IMR-90 (cell line): ENCODE data around the gene LYPD5. TPM values are rescaled to one million over a fixed set of nuclear protein-coding genes. Genes with fewer than 3 reads are reported as not detected.
"Not testable (repeated sequence)": the region's sequence is repeated elsewhere in the genome, so short reads cannot be mapped to it uniquely, and the experiment has no call there.

Source experiments
- ATAC-seq: fragments of 200-7000 bp; cut with Tn5 transposase; 2 replicates; pipeline ENCODE4 v1.9.1; 2020; ENCODE audit warnings: low read depth, mild to moderate bottlenecking, moderate library complexity
- BruUV-seq: library from RNA; stranded (reverse); fragments of 400-500 nt; replicated peaks from 2 replicates; lab custom pipeline; 2021; lab: Mats Ljungman, UMichigan
- CTCF ChIA-PET: fragments of 300-600 bp; formaldehyde crosslinking; extraction: SDS; loops from one replicate; lab custom pipeline; 2021; ENCODE audit warnings: antibody characterized with exemption; lab: Yijun Ruan, JAX
- POLR2A ChIA-PET: fragments of 300-600 bp; sonication (Branson Sonifier 250); formaldehyde crosslinking; loops from one replicate; lab custom pipeline; 2022; ENCODE audit warnings: antibody characterized with exemption; ENCODE audit not compliant: unreplicated experiment; lab: Charles Lee
- DNase-seq: peaks from one replicate; pipeline ENCODE4 v3.0.0; 2013
- H2AFZ ChIP-seq: replicated peaks from 2 replicates; pipeline ENCODE3; 2013; ENCODE audit warnings: low read length, mild to moderate bottlenecking; ENCODE audit not compliant: poor library complexity
- H2AK5ac ChIP-seq: 2 replicates; pipeline ENCODE4 v1.6.1; 2013; ENCODE audit warnings: low read depth, low read length, inconsistent platforms
- H2AK9ac ChIP-seq: replicated peaks from 2 replicates; pipeline ENCODE3; 2013; ENCODE audit warnings: mild to moderate bottlenecking, low read depth, low read length, moderate library complexity; ENCODE audit not compliant: poor library complexity
- H2BK120ac ChIP-seq: 2 replicates; pipeline ENCODE4 v1.6.1; 2013; ENCODE audit warnings: low read depth, low read length, inconsistent platforms
- H2BK15ac ChIP-seq: 3 replicates; pipeline ENCODE4 v1.6.1; 2013; ENCODE audit warnings: low read depth, low read length, inconsistent platforms
- H2BK20ac ChIP-seq: 2 replicates; pipeline ENCODE4 v1.6.1; 2013; ENCODE audit warnings: low read depth, mild to moderate bottlenecking, inconsistent platforms, low read length, moderate library complexity
- H2BK5ac ChIP-seq: 2 replicates; pipeline ENCODE4 v1.6.1; 2013; ENCODE audit warnings: mild to moderate bottlenecking, low read depth, low read length, inconsistent platforms; ENCODE audit not compliant: poor library complexity, severe bottlenecking
- H3K14ac ChIP-seq: replicated peaks from 2 replicates; pipeline ENCODE4 v1.6.1; 2013; ENCODE audit warnings: low read depth, low read length, inconsistent platforms
- H3K18ac ChIP-seq: 2 replicates; pipeline ENCODE4 v1.6.1; 2013; ENCODE audit warnings: low read depth, low read length, control low read depth
- H3K23ac ChIP-seq: 2 replicates; pipeline ENCODE4 v1.6.1; 2013; ENCODE audit warnings: low read depth, low read length, inconsistent platforms
- H3K27ac ChIP-seq: 2 replicates; pipeline ENCODE4 v1.5.1; 2013; ENCODE audit warnings: mild to moderate bottlenecking, control low read depth, low read length; ENCODE audit not compliant: insufficient read depth
- H3K27me3 ChIP-seq: 2 replicates; pipeline ENCODE4 v1.6.1; 2013; ENCODE audit warnings: low read length; ENCODE audit not compliant: control insufficient read depth, insufficient read depth
- H3K36me3 ChIP-seq: 2 replicates; pipeline ENCODE4 v1.6.1; 2013; ENCODE audit warnings: low read length, mixed read lengths; ENCODE audit not compliant: control insufficient read depth, insufficient read depth
- H3K4ac ChIP-seq: 2 replicates; pipeline ENCODE4 v1.6.1; 2013; ENCODE audit warnings: low read depth, low read length, inconsistent platforms
- H3K4me1 ChIP-seq: 2 replicates; pipeline ENCODE4 v1.6.1; 2013; ENCODE audit warnings: low read length, mixed read lengths; ENCODE audit not compliant: control insufficient read depth, insufficient read depth
- H3K4me2 ChIP-seq: 2 replicates; pipeline ENCODE4 v1.6.1; 2013; ENCODE audit warnings: low read depth, mild to moderate bottlenecking, control low read depth, low read length, moderate library complexity
- H3K4me3 ChIP-seq: 2 replicates; pipeline ENCODE4 v1.5.1; 2013; ENCODE audit warnings: low read depth, mild to moderate bottlenecking, control low read depth, low read length, moderate library complexity; ENCODE audit not compliant: insufficient read depth
- H3K56ac ChIP-seq: 2 replicates; pipeline ENCODE4 v1.6.1; 2013; ENCODE audit warnings: low read length, inconsistent platforms; ENCODE audit not compliant: insufficient read depth; ENCODE audit errors: extremely low read depth
- H3K79me1 ChIP-seq, 2 experiments: 2 replicates each; pipeline ENCODE4 v1.6.1; 2013; ENCODE audit warnings: low read length in 2 of 2, inconsistent platforms in 1 of 2, low read depth in 1 of 2
- H3K9ac ChIP-seq: 2 replicates; pipeline ENCODE4 v1.6.1; 2013; ENCODE audit warnings: low read depth, low read length, control low read depth
- H3K9me1 ChIP-seq: 2 replicates; pipeline ENCODE4 v1.6.1; 2013; ENCODE audit warnings: low read length, inconsistent platforms; ENCODE audit not compliant: insufficient read depth
- H3K9me3 ChIP-seq: 2 replicates; pipeline ENCODE4 v1.6.1; 2013; ENCODE audit warnings: low read length; ENCODE audit not compliant: control insufficient read depth, insufficient read depth
- H4K20me1 ChIP-seq: 2 replicates; pipeline ENCODE4 v1.6.1; 2013; ENCODE audit warnings: low read length, inconsistent platforms; ENCODE audit not compliant: insufficient read depth
- H4K5ac ChIP-seq: 2 replicates; pipeline ENCODE4 v1.6.1; 2013; ENCODE audit warnings: mild to moderate bottlenecking, low read depth, low read length, control low read depth
- H4K8ac ChIP-seq, 2 experiments: 2 replicates each; pipeline ENCODE4 v1.6.1; 2013; ENCODE audit warnings: low read depth in 2 of 2, low read length in 2 of 2, control low read depth in 1 of 2, inconsistent platforms in 1 of 2
- H4K91ac ChIP-seq: 2 replicates; pipeline ENCODE4 v1.6.1; 2013; ENCODE audit warnings: low read depth, low read length, inconsistent platforms; ENCODE audit not compliant: insufficient read depth
- BHLHE40 ChIP-seq: fragments of 150-350 bp; IDR thresholded peaks from 2 replicates; pipeline ENCODE4 v1.6.1; 2016; ENCODE audit warnings: mild to moderate bottlenecking, low read depth, low read length
- CHD1 ChIP-seq: IDR thresholded peaks from 2 replicates; pipeline ENCODE4 v1.6.1; 2012; ENCODE audit warnings: low read depth, low read length, improper control_type of control experiment
- MAFK ChIP-seq: IDR thresholded peaks from 2 replicates; pipeline ENCODE4 v1.6.1; 2012; ENCODE audit warnings: low read depth, low read length, improper control_type of control experiment
- NFE2L2 ChIP-seq: fragments of 150-350 bp; IDR thresholded peaks from 2 replicates; pipeline ENCODE4 v1.6.1; 2016; ENCODE audit warnings: low read depth, mild to moderate bottlenecking, low read length
- RCOR1 ChIP-seq: IDR thresholded peaks from 2 replicates; pipeline ENCODE4 v1.6.1; 2012; ENCODE audit warnings: mild to moderate bottlenecking, low read length, improper control_type of control experiment; ENCODE audit not compliant: insufficient replicate concordance
- RFX5 ChIP-seq: IDR thresholded peaks from 2 replicates; pipeline ENCODE4 v1.8.0; 2012; ENCODE audit warnings: low read depth, mild to moderate bottlenecking, low read length, moderate library complexity
- WGBS, 2 experiments: methylation state at CpG; one replicate each; pipeline versions ENCODE4 v1.1.5 to v1.1.7; 2013; ENCODE audit warnings: missing lambda C conversion rate in 2 of 2; ENCODE audit not compliant: insufficient read length in 1 of 2; ENCODE audit errors: extremely low coverage in 2 of 2; 5-methylcytosine and 5-hydroxymethylcytosine counted together
- dilution Hi-C: fragments of 300-500 bp; cut with HindIII; formaldehyde crosslinking; loops from one replicate; pipeline ENCODE4 v1.14.3; 2018; ENCODE audit warnings: low sequenced_read_pairs; ENCODE audit not compliant: unreplicated experiment
- in situ Hi-C: fragments of 300-500 bp; cut with MboI; formaldehyde crosslinking; loops from 3 replicates; pipeline ENCODE4 v1.14.3; 2019; ENCODE audit warnings: low sequenced_read_pairs, inconsistent platforms, mixed read lengths
- intact Hi-C: fragments of 100-400 bp; cut with micrococcal nuclease; formaldehyde crosslinking; loops from 2 replicates; pipeline ENCODE4 v1.10.0; 2022
- polyA plus RNA-seq, 3 experiments: library from polyadenylated mRNA; depleted of rRNA; stranded (reverse); fragments of >200 nt; gene quantifications; 2 replicates each; pipeline ENCODE4 v1.2.3, GENCODE V29; 2012; ENCODE audit warnings: low replicate concordance in 1 of 3
- total RNA-seq: library from RNA; depleted of rRNA; stranded (reverse); fragments of >200 nt; gene quantifications from 2 replicates; pipeline ENCODE4 v1.2.3, GENCODE V29; 2012

Gene LYPD5
- total and polyA plus RNA-seq, 2 of the 4 experiments (the other 2 are of a cell fraction), result 0.31 to 0.36 TPM

GRCh38 chr19:43806848-43807247, 4.6 kb upstream of the LYPD5 start:
- no peak overlapping the region for H3K14ac ChIP-seq
- H2AFZ ChIP-seq, result no peak overlapping the region
- no peak for ATAC-seq
- H2BK15ac ChIP-seq, result no peak overlapping the region
- H2AK9ac ChIP-seq, result no peak overlapping the region
- no peak overlapping the region for H3K56ac ChIP-seq
- no peaks in the 10 kb centered on the region for H4K20me1 ChIP-seq
- H2BK20ac ChIP-seq, result no peak overlapping the region
- H3K4me2 ChIP-seq, result no peak overlapping the region
- H3K27me3 ChIP-seq, result peaks cover 14% of the 10 kb centered on the region
- CTCF ChIA-PET, result no interaction called here
- no CpG with 5 or more reads among the region's 5 CpGs for WGBS, 2 experiments
- H3K27ac ChIP-seq, result no peak overlapping the region
- intact Hi-C loops, result loop anchor here (5.0 to 10.0 kb wide), 2 partner anchors 270 to 362 kb away; no protein-coding TSS in a partner anchor
- H3K4me1 ChIP-seq, result no peaks in the 10 kb centered on the region
- TF ChIP-seq CHD1, result no peak
- no peak for TF ChIP-seq RFX5
- TF ChIP-seq NFE2L2, result no peak
- TF ChIP-seq MAFK, result no peak
- no peak for TF ChIP-seq RCOR1
- TF ChIP-seq BHLHE40, result no peak
- no peak overlapping the region for H3K18ac ChIP-seq
- POLR2A ChIA-PET, result no interaction called here
- no peak overlapping the region for H3K23ac ChIP-seq
- no TSS peak for BruUV-seq
- no peak overlapping the region for H3K4me3 ChIP-seq
- no peak overlapping the region for H2BK120ac ChIP-seq
- no peak overlapping the region for H4K91ac ChIP-seq
- no peak overlapping the region for H4K5ac ChIP-seq
- no peaks in the 10 kb centered on the region for H3K79me1 ChIP-seq
- DNase-seq, result no peak
- no peak overlapping the region for H2BK5ac ChIP-seq
- in situ Hi-C loops, result no loop called here
- no peak overlapping the region for H2AK5ac ChIP-seq
- no peaks in the 10 kb centered on the region for H3K9me3 ChIP-seq
- H3K4ac ChIP-seq, result no peak overlapping the region
- H4K8ac ChIP-seq, result no peak overlapping the region
- no peak overlapping the region for H3K9ac ChIP-seq
- H3K36me3 ChIP-seq, result no peaks in the 10 kb centered on the region
- H3K9me1 ChIP-seq, result no peaks in the 10 kb centered on the region
- dilution Hi-C loops, result no loop called here

- dilution Hi-C loops, H2BK15ac ChIP-seq: not testable (repeated sequence)
- WGBS, 2 experiments, result no CpG with 5 or more reads among the region's 7 CpGs
Observed at GRCh38 chr19:43806401-43806800, 4.2 kb upstream of the LYPD5 start.

More at GRCh38 chr19:43806401-43806800, 4.2 kb upstream of the LYPD5 start:
- CTCF ChIA-PET, H3K9me1 ChIP-seq, H2BK5ac ChIP-seq, H2BK120ac ChIP-seq, H3K4me1 ChIP-seq, H3K4me3 ChIP-seq, H3K79me1 ChIP-seq, H2BK20ac ChIP-seq, H4K20me1 ChIP-seq, H3K27ac ChIP-seq, H4K8ac ChIP-seq, H3K18ac ChIP-seq, DNase-seq, POLR2A ChIA-PET, H2AFZ ChIP-seq, H3K56ac ChIP-seq, ATAC-seq, H3K9ac ChIP-seq, H2AK9ac ChIP-seq, H3K14ac ChIP-seq, H4K91ac ChIP-seq, H3K4ac ChIP-seq, H4K5ac ChIP-seq, in situ Hi-C loops, H3K9me3 ChIP-seq, BruUV-seq, H3K4me2 ChIP-seq, H2AK5ac ChIP-seq, H3K36me3 ChIP-seq, H3K23ac ChIP-seq: not testable (repeated sequence)
- intact Hi-C loops, result loop anchor here (5.0 to 10.0 kb wide), 2 partner anchors 269 to 362 kb away; no protein-coding TSS in a partner anchor
- peaks cover 17% of the 10 kb centered on the region for H3K27me3 ChIP-seq
